HL-60/S4 (cell line): Measurements from ENCODE around the gene THRSP.
"Not testable (repeated sequence)": the region's sequence is repeated elsewhere in the genome, so short reads cannot be mapped to it uniquely, and the experiment has no call there.

ENCODE experiments used
- in situ Hi-C: fragments of 300-500 bp; cut with MboI; formaldehyde crosslinking; loops from 2 replicates; pipeline ENCODE4 v1.14.3; 2022; ENCODE audit warnings: low sequenced_read_pairs

THRSP gene

GRCh38 chr11:78062671-78063070 lies 990 bp upstream of the THRSP start:
- in situ Hi-C loops, result no loop called here

- in situ Hi-C loops, result no loop called here
Measured at GRCh38 chr11:78065203-78065602, 1.5 kb downstream of the THRSP start.

- in situ Hi-C loops, result no loop called here
Measured at GRCh38 chr11:78066471-78066870, 2.8 kb downstream of the THRSP start.

- in situ Hi-C loops, result no loop called here
Measured at GRCh38 chr11:78067704-78068103, 4.0 kb downstream of the THRSP start.

- in situ Hi-C loops, result no loop called here
Measured at GRCh38 chr11:78069465-78069864, 5.8 kb downstream of the THRSP start.

- in situ Hi-C loops, result no loop called here
Measured at GRCh38 chr11:78070621-78071020, 7.0 kb downstream of the THRSP start.

- in situ Hi-C loops, result no loop called here
Measured at GRCh38 chr11:78071717-78072116, 8.1 kb downstream of the THRSP start.

- in situ Hi-C loops, result no loop called here
Measured at GRCh38 chr11:78072455-78072854, 8.8 kb downstream of the THRSP start.

GRCh38 chr11:78074756-78075155 lies 11.1 kb downstream of the THRSP start:
- in situ Hi-C loops, result no loop called here

GRCh38 chr11:78076733-78077403 lies 13.2 kb downstream of the THRSP start:
- in situ Hi-C loops, result no loop called here

GRCh38 chr11:78077592-78077991 lies 13.9 kb downstream of the THRSP start:
- in situ Hi-C loops, result not testable (repeated sequence)

GRCh38 chr11:78078218-78079167 lies 14.8 kb downstream of the THRSP start:
- in situ Hi-C loops, result no loop called here

GRCh38 chr11:78079232-78080083 lies 15.8 kb downstream of the THRSP start, which contains the start of gene NDUFC2:
Gene NDUFC2 (minus strand): TSS chr11:78079862. CDS start chr11:78079744, 118 bp downstream.
- in situ Hi-C loops, result no loop called here

- in situ Hi-C loops, result no loop called here
Measured at GRCh38 chr11:78080084-78080817, 16.6 kb downstream of the THRSP start.

- in situ Hi-C loops, result no loop called here
Measured at GRCh38 chr11:78080818-78081495, 17.3 kb downstream of the THRSP start.

- in situ Hi-C loops, result no loop called here
Measured at GRCh38 chr11:78081583-78081982, 17.9 kb downstream of the THRSP start.

GRCh38 chr11:78082146-78082545 lies 18.5 kb downstream of the THRSP start:
- in situ Hi-C loops, result no loop called here

- in situ Hi-C loops, result no loop called here
Measured at GRCh38 chr11:78083021-78083420, 19.4 kb downstream of the THRSP start.

GRCh38 chr11:78084506-78084905 lies 20.8 kb downstream of the THRSP start:
- in situ Hi-C loops, result not testable (repeated sequence)

GRCh38 chr11:78085972-78086371 lies 22.3 kb downstream of the THRSP start:
- in situ Hi-C loops, result no loop called here
